NCI-H1417 treated with DMSO at 0.1 percent for 48 hours (cell line): Measurements from ENCODE around the gene ATP6AP1.

Experiments
- DNase-seq: peaks from one replicate; lab custom pipeline; 2025; lab: John Stamatoyannopoulos, UW

ATP6AP1 gene

GRCh38 chrX:154471839-154472684 is 43.6 kb downstream of the ATP6AP1 start:
- DNase-seq = no peak

DNA sequence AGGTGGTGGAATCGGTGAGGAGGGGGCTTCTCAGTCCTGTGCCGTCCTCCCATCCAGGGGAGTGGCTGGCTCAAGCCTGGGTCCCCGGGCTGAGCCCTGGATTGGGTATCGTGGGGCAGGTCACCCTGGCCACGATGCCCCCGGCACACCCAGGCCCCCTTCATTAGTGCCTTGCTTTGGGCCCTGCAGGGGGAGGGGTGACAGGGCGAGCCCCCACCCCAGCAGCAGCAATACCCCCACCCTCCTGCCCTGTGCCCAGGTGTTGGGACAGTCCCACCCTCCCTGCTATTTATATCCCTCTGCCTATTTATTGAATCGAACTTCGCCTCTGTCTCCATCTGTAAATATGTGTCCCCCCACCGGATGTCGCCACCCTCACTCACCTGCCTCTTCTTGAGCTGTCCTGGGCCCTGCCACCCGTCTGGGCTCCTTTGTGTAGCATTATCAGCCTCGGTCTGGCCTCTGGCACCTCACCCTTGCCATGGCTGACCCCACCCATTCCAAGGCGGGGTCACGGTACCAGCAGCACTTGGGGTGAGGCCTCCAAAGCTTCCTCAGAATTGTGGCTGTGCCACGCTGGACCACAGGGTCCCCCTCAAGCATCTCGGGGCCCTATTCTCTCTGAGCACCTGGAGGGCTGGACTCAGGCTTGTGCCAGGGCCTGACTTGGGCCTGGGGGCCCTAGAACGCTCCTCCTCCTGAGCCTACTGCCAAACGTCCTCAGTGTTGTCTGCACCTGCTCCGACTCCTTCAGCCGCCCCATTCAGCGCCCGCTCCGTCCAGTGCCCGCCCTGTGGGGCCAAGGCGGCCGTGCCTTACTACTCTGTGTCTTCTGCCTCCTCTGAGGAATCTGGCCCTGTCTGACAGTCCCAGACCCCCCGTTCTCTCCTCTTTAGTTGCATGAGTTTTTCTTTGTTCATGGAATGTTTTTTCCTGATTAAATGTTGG is 44.5 kb downstream of the ATP6AP1 start:
- no peak for DNase-seq

DNA sequence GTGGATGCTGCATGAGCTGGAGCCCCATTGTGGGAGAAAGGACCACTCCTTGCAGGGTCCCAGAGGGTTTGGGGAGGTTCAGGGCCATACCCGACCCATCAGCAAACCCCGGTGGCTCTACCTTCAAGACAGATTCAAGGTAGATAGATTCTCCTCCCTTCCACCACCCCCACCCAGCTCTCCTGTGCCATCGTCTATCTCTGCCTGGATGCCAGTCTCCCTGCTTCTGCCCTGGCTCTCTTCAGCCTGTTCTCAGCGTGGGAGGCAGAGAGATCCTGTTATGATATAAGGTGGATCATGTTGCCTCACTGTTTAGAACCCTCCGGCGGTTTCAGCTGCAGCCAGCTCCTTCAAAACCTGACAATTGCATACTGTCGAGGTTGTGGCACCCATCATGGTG is 45.2 kb downstream of the ATP6AP1 start:
- no peak for DNase-seq

- no peak for DNase-seq
These were observed 48.3 kb downstream of the ATP6AP1 start for GRCh38 chrX:154476821-154477220.

GRCh38 chrX:154477891-154478477 is 49.5 kb downstream of the ATP6AP1 start:
- DNase-seq = no peak

DNA sequence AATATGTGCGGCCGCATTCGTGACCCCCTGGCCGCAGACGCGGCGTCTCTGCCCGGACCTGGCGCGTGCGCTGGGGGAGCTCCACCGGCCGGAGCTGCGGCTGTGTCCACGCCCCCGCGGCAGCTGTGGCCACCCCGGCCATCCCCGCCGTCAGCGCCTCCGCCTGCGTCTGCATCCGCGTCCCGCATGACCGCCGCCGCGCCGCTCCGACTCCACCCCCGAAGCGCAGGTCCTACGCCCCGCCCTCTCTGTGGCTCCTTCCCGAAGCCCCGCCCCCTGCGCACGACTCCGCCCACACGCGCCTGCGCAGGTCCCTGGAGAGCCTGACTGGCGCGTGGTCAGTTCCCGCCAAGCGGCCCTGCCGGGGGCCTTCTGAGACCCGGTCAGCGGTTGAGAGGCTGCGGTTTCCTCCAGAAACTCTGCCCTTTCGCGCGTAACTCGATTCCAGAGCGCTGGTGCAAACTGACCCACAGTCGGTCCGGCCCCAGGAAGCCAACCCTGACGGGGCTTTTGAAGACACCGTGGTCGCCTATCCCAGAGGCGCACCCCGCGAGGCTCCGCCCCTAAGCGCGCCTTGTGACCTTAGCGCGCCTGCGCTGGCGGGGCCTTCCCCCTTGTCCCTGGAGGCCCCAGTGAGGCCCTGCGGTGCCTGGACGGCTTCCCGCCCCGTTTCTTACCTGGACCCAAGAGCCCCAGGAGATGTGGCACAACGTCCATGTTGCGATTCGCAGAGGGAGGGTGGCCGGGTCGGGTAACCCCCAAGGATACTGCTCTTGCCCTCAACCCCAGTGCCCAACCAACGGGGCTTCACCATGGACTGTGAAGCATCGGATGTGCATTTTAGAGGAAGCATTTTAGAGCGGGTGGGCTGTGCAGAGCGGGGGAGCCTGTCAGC is 50.5 kb downstream of the ATP6AP1 start, which contains the start of gene LAGE3:
Gene LAGE3, minus strand, starts transcription at position 554 of the 895 bp plus-strand sequence. Its CDS starts 366 bp downstream, at position 188.
- DNase-seq = peak; percentile 57

GRCh38 chrX:154481195-154481594 is 52.7 kb downstream of the ATP6AP1 start:
- no peak for DNase-seq

- no peak for DNase-seq
These were observed 53.6 kb downstream of the ATP6AP1 start for GRCh38 chrX:154481911-154482601.

GRCh38 chrX:154482786-154483185 is 54.3 kb downstream of the ATP6AP1 start:
- DNase-seq = no peak

DNA sequence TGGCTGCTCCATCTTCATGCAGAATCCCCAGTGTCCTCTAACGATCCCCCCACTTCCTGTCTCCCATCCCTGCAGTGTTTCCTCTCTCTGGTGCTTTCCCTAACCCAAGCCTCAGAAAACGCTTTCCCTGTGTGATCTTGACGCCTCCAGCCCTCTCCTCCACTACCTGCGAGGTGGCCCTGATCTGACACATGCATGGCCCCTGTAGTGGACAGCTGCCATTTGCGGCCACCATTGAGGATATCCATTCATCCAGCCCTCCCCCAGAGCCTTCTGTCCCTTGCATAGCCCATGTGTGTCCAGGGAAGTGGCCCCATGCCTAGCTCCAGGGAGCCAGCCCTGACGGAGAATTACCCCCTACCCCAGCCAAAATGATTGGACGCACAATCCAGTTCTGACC is 54.8 kb downstream of the ATP6AP1 start:
- DNase-seq = no peak

DNA sequence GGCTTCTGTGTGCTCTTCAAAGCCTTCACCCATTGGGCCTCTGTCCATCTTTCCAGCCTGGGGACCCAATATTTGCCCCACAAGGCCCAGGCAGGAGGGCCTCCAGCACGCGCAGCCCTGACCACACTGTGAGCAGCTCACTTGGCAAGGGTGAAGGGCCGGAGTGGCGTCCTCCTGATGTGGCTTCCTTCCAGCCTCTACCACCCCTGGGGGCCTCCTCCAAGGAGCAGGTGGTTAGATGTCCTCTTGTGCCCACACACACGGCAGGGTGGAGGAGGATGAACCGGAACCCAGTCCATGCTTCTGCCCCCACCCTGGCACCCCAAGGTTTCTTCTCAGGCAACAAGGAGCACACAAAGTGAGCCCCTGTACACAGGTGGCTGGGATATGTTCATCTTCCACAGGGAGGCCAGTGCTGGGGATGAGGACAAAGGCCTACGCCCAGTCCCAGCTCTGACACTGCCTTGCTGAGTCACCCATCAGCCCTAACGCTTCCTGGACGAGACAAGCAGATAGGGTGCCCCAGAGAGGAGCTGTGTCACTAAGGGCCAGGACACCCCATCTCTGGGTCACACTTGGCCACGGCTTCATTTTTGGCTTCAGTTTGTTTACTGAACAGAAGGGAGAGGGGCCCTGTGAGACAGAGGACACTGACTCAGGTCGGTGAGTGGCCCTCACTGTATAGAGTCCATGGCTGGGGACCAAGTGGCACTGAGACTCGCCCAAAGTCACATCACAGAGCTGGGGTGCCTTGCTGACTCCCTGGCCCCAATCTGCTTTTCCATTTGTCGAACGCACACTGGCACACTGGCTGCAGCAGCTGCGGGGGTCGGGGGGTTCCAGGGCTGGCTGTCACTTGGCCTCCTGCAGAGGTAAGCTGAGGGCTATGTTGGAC is 56.0 kb downstream of the ATP6AP1 start:
- DNase-seq = no peak

DNA sequence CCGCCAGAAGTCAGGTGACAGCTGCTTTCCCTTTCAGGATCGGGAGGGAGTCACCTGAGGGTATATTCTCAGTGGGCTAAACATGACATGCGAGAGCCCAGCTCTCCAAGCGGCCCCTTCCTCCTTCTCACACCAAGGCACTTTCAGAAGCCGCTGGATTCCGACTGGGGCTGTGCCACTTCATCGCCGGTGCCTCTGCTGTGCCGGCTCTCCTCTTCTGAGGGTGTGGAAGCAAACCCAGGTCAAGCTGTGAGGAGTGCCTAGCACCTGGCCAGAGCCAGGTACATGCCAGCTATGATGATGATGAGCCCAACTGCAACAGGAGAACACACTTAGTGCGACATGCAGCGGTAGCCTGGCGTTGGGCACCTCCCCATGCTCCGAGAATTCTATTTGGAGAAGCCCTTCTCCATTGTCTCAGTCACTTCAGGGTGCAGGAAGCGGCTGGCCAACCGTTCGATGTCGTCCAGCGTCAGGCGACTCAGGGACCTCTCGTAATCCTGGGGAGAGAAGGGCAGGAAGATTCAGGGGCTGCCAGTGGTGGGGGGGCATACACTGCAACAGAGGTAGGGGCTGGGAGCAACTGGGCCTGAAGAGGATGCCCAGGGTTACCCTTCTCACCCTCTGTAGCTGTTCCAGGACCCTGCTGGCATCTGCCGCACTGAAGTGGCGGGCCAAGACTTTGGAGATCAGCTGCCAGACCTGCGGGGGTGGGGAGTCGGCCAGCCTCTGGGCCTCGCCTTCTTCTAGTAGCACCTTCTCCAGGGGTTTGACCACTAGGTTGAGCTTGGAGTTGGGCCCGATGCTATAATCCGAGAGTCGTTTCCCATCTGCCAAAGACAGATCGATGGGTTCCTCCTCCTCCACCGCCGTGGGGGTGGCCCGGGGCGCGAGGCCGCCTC is 56.9 kb downstream of the ATP6AP1 start:
- DNase-seq = no peak

GRCh38 chrX:154486052-154486395 is 57.5 kb downstream of the ATP6AP1 start:
- no peak for DNase-seq
